Neural cell (in vitro differentiated cells): ENCODE results near the gene KIF21B.

ENCODE experiments used
- EP300 ChIP-seq: fragments of 450-650 bp; conservative IDR thresholded peaks from 2 replicates; pipeline ENCODE4 v1.6.1; 2014; ENCODE audit warnings: antibody characterized with exemption, mild to moderate bottlenecking, moderate library complexity; ENCODE audit not compliant: poor library complexity, severe bottlenecking
- EZH2 ChIP-seq: fragments of 200-600, 300-800 bp; shearing (Covaris generic), sonication (generic); IDR thresholded peaks from 2 replicates; pipeline ENCODE4 v1.6.1; 2014; ENCODE audit warnings: antibody characterized with exemption, low read length, borderline replicate concordance, mild to moderate bottlenecking; ENCODE audit not compliant: insufficient read depth, poor library complexity, severe bottlenecking
- SMC3 ChIP-seq: fragments of 450-650 bp; conservative IDR thresholded peaks from 2 replicates; pipeline ENCODE4 v1.6.1; 2014; ENCODE audit warnings: antibody characterized with exemption, mild to moderate bottlenecking, moderate library complexity; ENCODE audit not compliant: poor library complexity
- TAF1 ChIP-seq: IDR thresholded peaks from 2 replicates; pipeline ENCODE4 v1.6.1; 2012; ENCODE audit warnings: low read depth
- TF ChIP-seq, protein P1 (sequence below): fragments of 450-650 bp; IDR thresholded peaks from 2 replicates; pipeline ENCODE4 v1.5.1; 2014; ENCODE audit warnings: antibody characterized with exemption, mild to moderate bottlenecking, moderate library complexity; ENCODE audit not compliant: poor library complexity, severe bottlenecking
- TF ChIP-seq, protein P2 (sequence below): IDR thresholded peaks from 2 replicates; pipeline ENCODE4 v1.6.1; 2012; ENCODE audit warnings: borderline replicate concordance

DNA sequence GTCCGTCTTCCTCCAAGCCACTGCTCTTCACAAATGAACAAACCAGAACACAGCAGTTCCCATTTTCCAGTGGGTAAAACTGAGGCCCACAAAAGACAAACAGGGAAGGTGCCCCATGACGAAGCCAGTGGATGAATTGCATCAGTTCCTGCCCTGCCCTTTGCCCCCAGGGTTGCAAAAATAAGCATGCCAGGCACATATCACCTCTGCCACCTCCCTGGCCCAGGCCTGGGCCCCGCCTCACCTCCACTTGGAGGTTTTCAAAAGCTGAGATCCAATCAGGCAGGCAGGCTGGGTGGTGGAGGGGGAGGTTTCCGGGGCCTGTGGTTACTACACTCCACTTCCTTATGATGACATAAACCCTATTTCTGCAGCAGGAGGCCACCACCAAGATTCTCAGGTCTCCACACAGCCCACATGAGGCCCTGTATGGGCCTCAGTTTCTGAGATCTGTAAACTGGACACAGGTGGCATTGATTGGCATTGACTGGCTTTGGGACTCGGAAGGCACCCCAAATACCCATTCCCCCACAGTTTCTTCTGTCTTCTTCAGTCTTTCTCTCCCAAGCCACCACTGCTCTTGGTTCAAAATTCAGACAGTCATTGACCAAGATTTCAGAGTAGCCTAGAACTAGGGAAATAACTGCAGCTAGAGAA lies 4.1 kb downstream of the KIF21B start:
- TF ChIP-seq TAF1 (no peak), EP300 (no peak), SMC3 (no peak), EZH2 (no peak)
- TF ChIP-seq, protein P1, sequence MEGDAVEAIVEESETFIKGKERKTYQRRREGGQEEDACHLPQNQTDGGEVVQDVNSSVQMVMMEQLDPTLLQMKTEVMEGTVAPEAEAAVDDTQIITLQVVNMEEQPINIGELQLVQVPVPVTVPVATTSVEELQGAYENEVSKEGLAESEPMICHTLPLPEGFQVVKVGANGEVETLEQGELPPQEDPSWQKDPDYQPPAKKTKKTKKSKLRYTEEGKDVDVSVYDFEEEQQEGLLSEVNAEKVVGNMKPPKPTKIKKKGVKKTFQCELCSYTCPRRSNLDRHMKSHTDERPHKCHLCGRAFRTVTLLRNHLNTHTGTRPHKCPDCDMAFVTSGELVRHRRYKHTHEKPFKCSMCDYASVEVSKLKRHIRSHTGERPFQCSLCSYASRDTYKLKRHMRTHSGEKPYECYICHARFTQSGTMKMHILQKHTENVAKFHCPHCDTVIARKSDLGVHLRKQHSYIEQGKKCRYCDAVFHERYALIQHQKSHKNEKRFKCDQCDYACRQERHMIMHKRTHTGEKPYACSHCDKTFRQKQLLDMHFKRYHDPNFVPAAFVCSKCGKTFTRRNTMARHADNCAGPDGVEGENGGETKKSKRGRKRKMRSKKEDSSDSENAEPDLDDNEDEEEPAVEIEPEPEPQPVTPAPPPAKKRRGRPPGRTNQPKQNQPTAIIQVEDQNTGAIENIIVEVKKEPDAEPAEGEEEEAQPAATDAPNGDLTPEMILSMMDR, result no peak
- TF ChIP-seq, protein P2, sequence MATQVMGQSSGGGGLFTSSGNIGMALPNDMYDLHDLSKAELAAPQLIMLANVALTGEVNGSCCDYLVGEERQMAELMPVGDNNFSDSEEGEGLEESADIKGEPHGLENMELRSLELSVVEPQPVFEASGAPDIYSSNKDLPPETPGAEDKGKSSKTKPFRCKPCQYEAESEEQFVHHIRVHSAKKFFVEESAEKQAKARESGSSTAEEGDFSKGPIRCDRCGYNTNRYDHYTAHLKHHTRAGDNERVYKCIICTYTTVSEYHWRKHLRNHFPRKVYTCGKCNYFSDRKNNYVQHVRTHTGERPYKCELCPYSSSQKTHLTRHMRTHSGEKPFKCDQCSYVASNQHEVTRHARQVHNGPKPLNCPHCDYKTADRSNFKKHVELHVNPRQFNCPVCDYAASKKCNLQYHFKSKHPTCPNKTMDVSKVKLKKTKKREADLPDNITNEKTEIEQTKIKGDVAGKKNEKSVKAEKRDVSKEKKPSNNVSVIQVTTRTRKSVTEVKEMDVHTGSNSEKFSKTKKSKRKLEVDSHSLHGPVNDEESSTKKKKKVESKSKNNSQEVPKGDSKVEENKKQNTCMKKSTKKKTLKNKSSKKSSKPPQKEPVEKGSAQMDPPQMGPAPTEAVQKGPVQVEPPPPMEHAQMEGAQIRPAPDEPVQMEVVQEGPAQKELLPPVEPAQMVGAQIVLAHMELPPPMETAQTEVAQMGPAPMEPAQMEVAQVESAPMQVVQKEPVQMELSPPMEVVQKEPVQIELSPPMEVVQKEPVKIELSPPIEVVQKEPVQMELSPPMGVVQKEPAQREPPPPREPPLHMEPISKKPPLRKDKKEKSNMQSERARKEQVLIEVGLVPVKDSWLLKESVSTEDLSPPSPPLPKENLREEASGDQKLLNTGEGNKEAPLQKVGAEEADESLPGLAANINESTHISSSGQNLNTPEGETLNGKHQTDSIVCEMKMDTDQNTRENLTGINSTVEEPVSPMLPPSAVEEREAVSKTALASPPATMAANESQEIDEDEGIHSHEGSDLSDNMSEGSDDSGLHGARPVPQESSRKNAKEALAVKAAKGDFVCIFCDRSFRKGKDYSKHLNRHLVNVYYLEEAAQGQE, result no peak
